ENCODE results near the gene DAZAP1.

DNA sequence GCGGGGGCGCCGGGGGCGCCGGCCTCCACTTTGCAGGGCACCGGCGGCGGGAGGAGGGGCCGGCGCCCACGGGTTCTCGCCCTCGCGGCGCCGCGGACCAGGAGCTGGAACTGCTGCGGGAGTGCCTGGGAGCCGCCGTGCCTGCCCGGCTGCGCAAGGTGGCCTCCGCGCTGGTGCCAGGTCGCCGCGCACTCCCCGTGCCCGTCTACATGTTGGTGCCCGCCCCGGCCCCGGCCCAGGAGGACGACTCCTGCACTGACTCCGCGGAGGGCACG, 59.8 kb downstream of the DAZAP1 start:
- TF ChIP-seq, protein P1, sequence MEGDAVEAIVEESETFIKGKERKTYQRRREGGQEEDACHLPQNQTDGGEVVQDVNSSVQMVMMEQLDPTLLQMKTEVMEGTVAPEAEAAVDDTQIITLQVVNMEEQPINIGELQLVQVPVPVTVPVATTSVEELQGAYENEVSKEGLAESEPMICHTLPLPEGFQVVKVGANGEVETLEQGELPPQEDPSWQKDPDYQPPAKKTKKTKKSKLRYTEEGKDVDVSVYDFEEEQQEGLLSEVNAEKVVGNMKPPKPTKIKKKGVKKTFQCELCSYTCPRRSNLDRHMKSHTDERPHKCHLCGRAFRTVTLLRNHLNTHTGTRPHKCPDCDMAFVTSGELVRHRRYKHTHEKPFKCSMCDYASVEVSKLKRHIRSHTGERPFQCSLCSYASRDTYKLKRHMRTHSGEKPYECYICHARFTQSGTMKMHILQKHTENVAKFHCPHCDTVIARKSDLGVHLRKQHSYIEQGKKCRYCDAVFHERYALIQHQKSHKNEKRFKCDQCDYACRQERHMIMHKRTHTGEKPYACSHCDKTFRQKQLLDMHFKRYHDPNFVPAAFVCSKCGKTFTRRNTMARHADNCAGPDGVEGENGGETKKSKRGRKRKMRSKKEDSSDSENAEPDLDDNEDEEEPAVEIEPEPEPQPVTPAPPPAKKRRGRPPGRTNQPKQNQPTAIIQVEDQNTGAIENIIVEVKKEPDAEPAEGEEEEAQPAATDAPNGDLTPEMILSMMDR (IDR thresholded peaks at IDR 0.05), result no peak
- TF ChIP-seq POLR2A (IDR thresholded peaks at IDR 0.05), result no peak
